Peyer's patch (tissue), 4 donors: ENCODE data around the gene ZNF74. TPM values are rescaled to one million over a fixed set of nuclear protein-coding genes. Genes with fewer than 3 reads are reported as not detected.

Experiments used
- DNase-seq, 3 donors: peaks; one replicate each; pipeline ENCODE4 v3.0.0-alpha.2; 2017 to 2019
- H3K27ac ChIP-seq, 4 donors: fragments of 200-600 bp; sonication (generic); one replicate each; pipeline ENCODE4 v1.5.1; 2016 to 2019
- H3K27me3 ChIP-seq, 2 donors: fragments of 200-600 bp; sonication (generic); one replicate each; pipeline ENCODE4 v1.5.1; 2019
- H3K36me3 ChIP-seq, 3 donors: fragments of 200-600 bp; sonication (generic); one replicate each; pipeline ENCODE4 v1.5.1; 2016 to 2019
- H3K4me1 ChIP-seq, 4 donors: fragments of 200-600 bp; sonication (generic); one replicate each; pipeline ENCODE4 v1.5.1; 2016 to 2019
- H3K4me3 ChIP-seq, 4 donors: fragments of 200-600 bp; sonication (generic); 1 replicate in 3 of 4; 2 replicates in 1 of 4; pipeline ENCODE4 v1.5.1; 2016 to 2019; ENCODE audit warnings: mild to moderate bottlenecking in 1 of 4
- H3K9me3 ChIP-seq, 4 donors: fragments of 200-600 bp; sonication (generic); one replicate each; pipeline ENCODE4 v1.5.1; 2016 to 2019; ENCODE audit warnings: mild to moderate bottlenecking in 1 of 4
- POLR2A ChIP-seq, 2 donors: fragments of 450-650 bp; IDR thresholded peaks; one replicate each; pipeline ENCODE4 v1.5.1; 2017; ENCODE audit warnings: antibody characterized with exemption in 2 of 2, mild to moderate bottlenecking in 2 of 2, moderate library complexity in 2 of 2
- total RNA-seq, 4 donors: library from RNA; depleted of rRNA; stranded (reverse); fragments of >200 nt; gene quantifications; one replicate each; pipeline ENCODE4 v1.1.0, GENCODE V29; 2016
- TF ChIP-seq, protein P1 (sequence below), 6 experiments: fragments of 450-650 bp in 4 of 6; fragments of 200-600 bp in 2 of 6; sonication (generic) in 1 of 6; IDR thresholded peaks; one replicate each; pipeline ENCODE4 v1.5.1; 2017 to 2019; ENCODE audit warnings: antibody characterized with exemption in 6 of 6, mild to moderate bottlenecking in 3 of 6, moderate library complexity in 1 of 6

ZNF74 gene
- total RNA-seq, 4 donors from 2014 or later = 2.1 to 12.0 (median 9.3) TPM

GRCh38 chr22:20423008-20423905 lies 29.3 kb downstream of the ZNF74 start:
- no peaks in the 10 kb centered on the region for H3K9me3 ChIP-seq
- H3K27me3 ChIP-seq = no peaks in the 10 kb centered on the region
- H3K27ac ChIP-seq = no peak overlapping the region
- no peak overlapping the region for H3K4me3 ChIP-seq
- peaks cover 0 to 20% (median 8%) of the 10 kb centered on the region in 4 donors for H3K4me1 ChIP-seq
- peak in 1 of 3 donors; percentile 47 for DNase-seq
- TF ChIP-seq, protein P1, sequence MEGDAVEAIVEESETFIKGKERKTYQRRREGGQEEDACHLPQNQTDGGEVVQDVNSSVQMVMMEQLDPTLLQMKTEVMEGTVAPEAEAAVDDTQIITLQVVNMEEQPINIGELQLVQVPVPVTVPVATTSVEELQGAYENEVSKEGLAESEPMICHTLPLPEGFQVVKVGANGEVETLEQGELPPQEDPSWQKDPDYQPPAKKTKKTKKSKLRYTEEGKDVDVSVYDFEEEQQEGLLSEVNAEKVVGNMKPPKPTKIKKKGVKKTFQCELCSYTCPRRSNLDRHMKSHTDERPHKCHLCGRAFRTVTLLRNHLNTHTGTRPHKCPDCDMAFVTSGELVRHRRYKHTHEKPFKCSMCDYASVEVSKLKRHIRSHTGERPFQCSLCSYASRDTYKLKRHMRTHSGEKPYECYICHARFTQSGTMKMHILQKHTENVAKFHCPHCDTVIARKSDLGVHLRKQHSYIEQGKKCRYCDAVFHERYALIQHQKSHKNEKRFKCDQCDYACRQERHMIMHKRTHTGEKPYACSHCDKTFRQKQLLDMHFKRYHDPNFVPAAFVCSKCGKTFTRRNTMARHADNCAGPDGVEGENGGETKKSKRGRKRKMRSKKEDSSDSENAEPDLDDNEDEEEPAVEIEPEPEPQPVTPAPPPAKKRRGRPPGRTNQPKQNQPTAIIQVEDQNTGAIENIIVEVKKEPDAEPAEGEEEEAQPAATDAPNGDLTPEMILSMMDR (IDR thresholded peaks at IDR 0.05) = no peak
- TF ChIP-seq POLR2A (IDR thresholded peaks at IDR 0.05) = no peak
- no peaks in the 10 kb centered on the region for H3K36me3 ChIP-seq

GRCh38 chr22:20423906-20424551 lies 30.1 kb downstream of the ZNF74 start:
- H3K27ac ChIP-seq = no peak overlapping the region
- H3K4me1 ChIP-seq = peaks cover 0 to 20% (median 5%) of the 10 kb centered on the region in 4 donors
- no peaks in the 10 kb centered on the region for H3K9me3 ChIP-seq
- DNase-seq = peak in 1 of 3 donors; percentile 48
- H3K4me3 ChIP-seq = no peak overlapping the region
- TF ChIP-seq, protein P1 (IDR thresholded peaks at IDR 0.05) = no peak
- TF ChIP-seq POLR2A (IDR thresholded peaks at IDR 0.05) = no peak
- H3K36me3 ChIP-seq = no peaks in the 10 kb centered on the region
- no peaks in the 10 kb centered on the region for H3K27me3 ChIP-seq

GRCh38 chr22:20424568-20424931 lies 30.6 kb downstream of the ZNF74 start:
- DNase-seq = no peak
- no peak overlapping the region for H3K27ac ChIP-seq
- peaks cover 0 to 22% (median 6%) of the 10 kb centered on the region in 4 donors for H3K4me1 ChIP-seq
- no peaks in the 10 kb centered on the region for H3K36me3 ChIP-seq
- TF ChIP-seq, protein P1 (IDR thresholded peaks at IDR 0.05) = no peak
- no peak for TF ChIP-seq POLR2A (IDR thresholded peaks at IDR 0.05)
- no peaks in the 10 kb centered on the region for H3K27me3 ChIP-seq
- no peak overlapping the region for H3K4me3 ChIP-seq
- H3K9me3 ChIP-seq = no peaks in the 10 kb centered on the region

GRCh38 chr22:20424932-20425565 lies 31.1 kb downstream of the ZNF74 start:
- no peaks in the 10 kb centered on the region for H3K27me3 ChIP-seq
- peak in 1 of 3 donors; percentile 49 for DNase-seq
- no peak for TF ChIP-seq POLR2A (IDR thresholded peaks at IDR 0.05)
- TF ChIP-seq, protein P1 (IDR thresholded peaks at IDR 0.05) = no peak
- no peaks in the 10 kb centered on the region for H3K9me3 ChIP-seq
- H3K4me1 ChIP-seq = peaks cover 0 to 27% (median 8%) of the 10 kb centered on the region in 4 donors
- H3K27ac ChIP-seq = no peak overlapping the region
- peak overlapping the region in 2 of 4 donors; percentile 14 to 37 for H3K4me3 ChIP-seq
- no peaks in the 10 kb centered on the region for H3K36me3 ChIP-seq

DNA sequence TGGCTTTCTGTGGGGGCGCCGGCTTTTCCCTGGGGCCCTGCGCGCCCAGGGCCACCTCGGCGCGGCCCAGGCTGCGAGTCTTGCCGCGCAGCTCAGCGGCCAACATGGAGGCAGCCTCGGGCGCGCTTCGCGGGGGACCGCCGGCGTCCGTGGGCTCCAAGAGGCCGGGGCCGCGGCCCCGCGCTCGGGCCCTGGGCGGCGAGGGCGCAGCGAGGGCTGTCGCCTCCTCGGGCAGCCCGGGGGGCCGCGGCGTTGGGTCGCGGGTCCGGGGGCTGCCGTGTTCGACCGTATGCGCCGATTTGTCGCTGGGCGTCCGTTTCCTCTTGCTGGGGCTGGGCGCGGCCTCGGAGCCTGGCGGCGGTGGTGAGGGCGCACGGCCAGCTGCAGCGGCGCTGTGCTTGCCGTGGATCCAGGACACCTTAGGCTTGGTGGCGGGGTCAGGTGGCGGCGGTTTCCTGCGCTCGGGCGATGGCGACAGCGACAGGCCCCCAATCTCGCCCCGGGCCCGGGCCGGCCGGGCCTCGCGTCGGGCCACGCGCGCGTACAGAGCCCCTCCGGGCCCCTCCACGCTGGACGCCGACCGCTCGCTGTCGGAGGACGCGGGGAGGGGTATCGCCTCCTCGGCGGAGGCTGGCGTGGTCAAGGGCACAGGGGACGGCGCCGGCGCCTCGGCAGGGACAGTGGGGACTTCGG lies 31.8 kb downstream of the ZNF74 start:
- peaks cover 0 to 2% of the 10 kb centered on the region in 2 donors for H3K27me3 ChIP-seq
- DNase-seq = no peak
- H3K4me3 ChIP-seq = peak overlapping the region in 3 of 4 donors; percentile 14 to 37 (median 26)

More for the DNA sequence above, 31.8 kb downstream of the ZNF74 start:
- peaks cover 0 to 34% (median 15%) of the 10 kb centered on the region in 4 donors for H3K4me1 ChIP-seq
- H3K9me3 ChIP-seq = no peaks in the 10 kb centered on the region
- H3K27ac ChIP-seq = no peak overlapping the region
- H3K36me3 ChIP-seq = no peaks in the 10 kb centered on the region
- TF ChIP-seq, protein P1 (IDR thresholded peaks at IDR 0.05) = no peak
- TF ChIP-seq POLR2A (IDR thresholded peaks at IDR 0.05) = no peak
